ENCODE results near the gene KPNA1. TPM values are rescaled to one million over a fixed set of nuclear protein-coding genes. Genes with fewer than 3 reads are reported as not detected.

Gene KPNA1
- polyA plus RNA-seq, 1 of the 3 experiments (the other 2 are of a cell fraction): 21.6 TPM

- WGBS (ENCODE audit: low lambda C conversion rate): 93% methylated on average over 4 of the region's 4 CpGs
- no peaks in the 10 kb centered on the region for H3F3A ChIP-seq (replicated peaks; ENCODE audit: insufficient read depth)
- no peak overlapping the region for H3K27ac ChIP-seq (ENCODE audit: low read depth in 2 of 2, low read length in 1 of 2)
- H3K79me2 ChIP-seq (ENCODE audit: insufficient read depth): no peaks in the 10 kb centered on the region
- H3K4me1 ChIP-seq (ENCODE audit: control insufficient read depth in 1 of 2, insufficient read depth in 2 of 2, low read depth in 1 of 2, low read length in 1 of 2): no peaks in the 10 kb centered on the region
- H3K9ac ChIP-seq: no peak overlapping the region
- H3K27me3 ChIP-seq (ENCODE audit: insufficient read depth): no peaks in the 10 kb centered on the region
- H3K4me3 ChIP-seq (ENCODE audit: low read depth in 2 of 2, low read length in 1 of 2): no peak overlapping the region
- H2AFZ ChIP-seq (ENCODE audit: low read depth): no peak overlapping the region
- peaks cover 4% of the 10 kb centered on the region; the same call in 1 of the 2 replicates for H3K9me2 ChIP-seq
- H4K20me1 ChIP-seq (ENCODE audit: insufficient read depth): no peaks in the 10 kb centered on the region
- CTCF ChIA-PET: no interaction called here
- no peak for TF ChIP-seq ELF1 (IDR thresholded peaks at IDR 0.05)
- TF ChIP-seq, protein P1, sequence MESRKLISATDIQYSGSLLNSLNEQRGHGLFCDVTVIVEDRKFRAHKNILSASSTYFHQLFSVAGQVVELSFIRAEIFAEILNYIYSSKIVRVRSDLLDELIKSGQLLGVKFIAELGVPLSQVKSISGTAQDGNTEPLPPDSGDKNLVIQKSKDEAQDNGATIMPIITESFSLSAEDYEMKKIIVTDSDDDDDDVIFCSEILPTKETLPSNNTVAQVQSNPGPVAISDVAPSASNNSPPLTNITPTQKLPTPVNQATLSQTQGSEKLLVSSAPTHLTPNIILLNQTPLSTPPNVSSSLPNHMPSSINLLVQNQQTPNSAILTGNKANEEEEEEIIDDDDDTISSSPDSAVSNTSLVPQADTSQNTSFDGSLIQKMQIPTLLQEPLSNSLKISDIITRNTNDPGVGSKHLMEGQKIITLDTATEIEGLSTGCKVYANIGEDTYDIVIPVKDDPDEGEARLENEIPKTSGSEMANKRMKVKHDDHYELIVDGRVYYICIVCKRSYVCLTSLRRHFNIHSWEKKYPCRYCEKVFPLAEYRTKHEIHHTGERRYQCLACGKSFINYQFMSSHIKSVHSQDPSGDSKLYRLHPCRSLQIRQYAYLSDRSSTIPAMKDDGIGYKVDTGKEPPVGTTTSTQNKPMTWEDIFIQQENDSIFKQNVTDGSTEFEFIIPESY (IDR thresholded peaks at IDR 0.05; ENCODE audit: borderline replicate concordance, low read depth): no peak
- no peak for TF ChIP-seq CHD2 (IDR thresholded peaks at IDR 0.05; ENCODE audit: low read length, partially characterized antibody)
- TF ChIP-seq RXRA (IDR thresholded peaks at IDR 0.05; ENCODE audit: borderline replicate concordance, low read depth): no peak
- no peak for TF ChIP-seq NFIC (IDR thresholded peaks at IDR 0.05; ENCODE audit: borderline replicate concordance)
- no peak for TF ChIP-seq EP300 (IDR thresholded peaks at IDR 0.05; ENCODE audit: borderline replicate concordance in 1 of 2, low read depth in 1 of 2, low read length in 1 of 2)
- TF ChIP-seq TCF12 (IDR thresholded peaks at IDR 0.05): no peak
- no peak for TF ChIP-seq CTCF (IDR thresholded peaks at IDR 0.05)
- no peak for TF ChIP-seq FOXM1 (IDR thresholded peaks at IDR 0.05; ENCODE audit: low read depth)
- TF ChIP-seq RAD21 (IDR thresholded peaks at IDR 0.05; ENCODE audit: low read length): no peak
- TF ChIP-seq, protein P2, sequence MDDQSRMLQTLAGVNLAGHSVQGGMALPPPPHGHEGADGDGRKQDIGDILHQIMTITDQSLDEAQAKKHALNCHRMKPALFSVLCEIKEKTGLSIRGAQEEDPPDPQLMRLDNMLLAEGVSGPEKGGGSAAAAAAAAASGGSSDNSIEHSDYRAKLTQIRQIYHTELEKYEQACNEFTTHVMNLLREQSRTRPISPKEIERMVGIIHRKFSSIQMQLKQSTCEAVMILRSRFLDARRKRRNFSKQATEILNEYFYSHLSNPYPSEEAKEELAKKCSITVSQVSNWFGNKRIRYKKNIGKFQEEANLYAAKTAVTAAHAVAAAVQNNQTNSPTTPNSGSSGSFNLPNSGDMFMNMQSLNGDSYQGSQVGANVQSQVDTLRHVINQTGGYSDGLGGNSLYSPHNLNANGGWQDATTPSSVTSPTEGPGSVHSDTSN (IDR thresholded peaks at IDR 0.05): no peak
- TF ChIP-seq POLR2AphosphoS5 (IDR thresholded peaks at IDR 0.05; ENCODE audit: low read depth, low read length): no peak
- TF ChIP-seq, protein P3, sequence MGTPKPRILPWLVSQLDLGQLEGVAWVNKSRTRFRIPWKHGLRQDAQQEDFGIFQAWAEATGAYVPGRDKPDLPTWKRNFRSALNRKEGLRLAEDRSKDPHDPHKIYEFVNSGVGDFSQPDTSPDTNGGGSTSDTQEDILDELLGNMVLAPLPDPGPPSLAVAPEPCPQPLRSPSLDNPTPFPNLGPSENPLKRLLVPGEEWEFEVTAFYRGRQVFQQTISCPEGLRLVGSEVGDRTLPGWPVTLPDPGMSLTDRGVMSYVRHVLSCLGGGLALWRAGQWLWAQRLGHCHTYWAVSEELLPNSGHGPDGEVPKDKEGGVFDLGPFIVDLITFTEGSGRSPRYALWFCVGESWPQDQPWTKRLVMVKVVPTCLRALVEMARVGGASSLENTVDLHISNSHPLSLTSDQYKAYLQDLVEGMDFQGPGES (IDR thresholded peaks at IDR 0.05; ENCODE audit: low read depth, low read length): no peak
- TF ChIP-seq, protein P4, sequence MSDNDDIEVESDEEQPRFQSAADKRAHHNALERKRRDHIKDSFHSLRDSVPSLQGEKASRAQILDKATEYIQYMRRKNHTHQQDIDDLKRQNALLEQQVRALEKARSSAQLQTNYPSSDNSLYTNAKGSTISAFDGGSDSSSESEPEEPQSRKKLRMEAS (IDR thresholded peaks at IDR 0.05; ENCODE audit: low read depth): no peak
- TF ChIP-seq MEF2A (IDR thresholded peaks at IDR 0.05; ENCODE audit: borderline replicate concordance, low read depth): no peak
- POLR2A ChIA-PET: no interaction called here
- no peak for DNase-seq
- no peaks in the 10 kb centered on the region for H3K36me3 ChIP-seq (replicated peaks in 1 of 2; ENCODE audit: control insufficient read depth in 1 of 2, insufficient read depth in 2 of 2, low read length in 1 of 2)
- H3K4me2 ChIP-seq: no peak overlapping the region
- H3K9me3 ChIP-seq: no peaks in the 10 kb centered on the region
These were observed 6.1 kb upstream of the KPNA1 start for GRCh38 chr3:122520861-122521260.

Measured in SK-N-SH (cell line).